GM21528 (cell line): ENCODE results near the gene USP24.

Experiments
- ATAC-seq: cut with Tn5 transposase; IDR thresholded peaks from one replicate; pipeline ENCODE4 v1.9.1; 2021; ENCODE audit warnings: mild to moderate bottlenecking, moderate library complexity; ENCODE audit not compliant: unreplicated experiment, low FRiP score

USP24 gene

GRCh38 chr1:55057270-55057955 lies 157.8 kb downstream of the USP24 start:
- no peak for ATAC-seq

GRCh38 chr1:55056632-55056992 lies 158.6 kb downstream of the USP24 start:
- ATAC-seq, result no peak

DNA sequence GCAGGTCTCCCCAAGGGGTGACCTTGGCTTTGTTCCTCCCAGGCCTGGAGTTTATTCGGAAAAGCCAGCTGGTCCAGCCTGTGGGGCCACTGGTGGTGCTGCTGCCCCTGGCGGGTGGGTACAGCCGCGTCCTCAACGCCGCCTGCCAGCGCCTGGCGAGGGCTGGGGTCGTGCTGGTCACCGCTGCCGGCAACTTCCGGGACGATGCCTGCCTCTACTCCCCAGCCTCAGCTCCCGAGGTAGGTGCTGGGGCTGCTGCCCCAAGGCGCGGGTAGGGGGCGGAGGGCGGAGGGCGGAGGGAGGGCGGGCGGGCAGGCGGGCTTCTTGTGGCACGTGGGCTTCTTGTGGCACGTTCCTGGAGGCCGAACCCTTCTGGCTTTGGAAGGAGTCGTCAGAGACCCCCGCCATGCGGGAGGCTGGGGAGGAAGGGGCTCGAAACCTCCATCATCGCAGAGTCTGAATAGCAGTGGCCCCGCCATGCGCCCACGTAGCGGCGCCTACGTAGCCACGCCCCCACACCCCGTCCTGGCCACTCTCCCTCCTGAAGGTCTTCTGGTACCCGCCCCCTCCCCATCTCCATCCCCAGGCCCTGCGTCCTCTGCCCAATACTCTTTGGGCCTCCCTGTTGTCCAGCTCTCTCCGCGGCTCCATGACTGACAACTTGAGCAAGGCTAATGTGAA lies 159.1 kb downstream of the USP24 start:
- ATAC-seq, result no peak

DNA sequence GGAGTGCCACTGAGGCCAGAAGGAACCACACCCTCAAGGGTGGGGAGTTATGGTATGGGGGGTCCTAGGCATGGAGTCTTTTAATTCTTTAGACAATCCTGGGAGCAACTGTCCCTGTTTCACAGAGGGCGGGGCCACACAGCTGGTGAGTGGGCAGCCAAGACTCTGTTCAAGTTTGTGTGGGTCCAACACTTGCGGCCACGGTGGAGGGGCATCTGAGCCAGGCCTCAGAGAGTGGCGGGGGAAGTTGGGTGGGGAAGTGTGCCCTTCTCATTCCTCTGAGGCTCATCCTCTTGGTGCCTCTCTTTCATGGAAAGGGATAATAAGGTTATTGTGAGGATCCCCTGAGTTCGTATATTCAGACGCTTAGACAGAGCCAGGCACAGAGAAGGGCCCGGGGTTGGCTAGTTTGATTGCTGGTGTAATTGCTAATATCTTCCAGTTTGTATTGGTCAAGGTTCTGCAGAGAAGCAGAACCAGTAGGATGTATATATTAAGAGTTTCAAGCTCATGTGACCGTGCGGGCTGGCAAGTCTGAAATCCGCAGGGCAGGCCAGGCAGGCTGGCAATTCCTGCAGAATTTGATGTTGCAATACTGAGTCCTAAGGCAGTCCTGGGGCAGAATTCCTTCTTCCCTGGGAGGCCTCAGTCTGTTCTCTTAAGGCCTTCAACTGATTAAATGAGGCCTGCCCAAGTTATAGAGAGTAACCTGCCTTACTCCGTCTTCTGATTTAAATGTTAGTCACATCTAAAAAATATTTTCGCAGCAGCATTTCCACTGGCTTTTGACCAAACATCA lies 159.9 kb downstream of the USP24 start:
- no peak for ATAC-seq

GRCh38 chr1:55054396-55054795 lies 160.8 kb downstream of the USP24 start:
- no peak for ATAC-seq

DNA sequence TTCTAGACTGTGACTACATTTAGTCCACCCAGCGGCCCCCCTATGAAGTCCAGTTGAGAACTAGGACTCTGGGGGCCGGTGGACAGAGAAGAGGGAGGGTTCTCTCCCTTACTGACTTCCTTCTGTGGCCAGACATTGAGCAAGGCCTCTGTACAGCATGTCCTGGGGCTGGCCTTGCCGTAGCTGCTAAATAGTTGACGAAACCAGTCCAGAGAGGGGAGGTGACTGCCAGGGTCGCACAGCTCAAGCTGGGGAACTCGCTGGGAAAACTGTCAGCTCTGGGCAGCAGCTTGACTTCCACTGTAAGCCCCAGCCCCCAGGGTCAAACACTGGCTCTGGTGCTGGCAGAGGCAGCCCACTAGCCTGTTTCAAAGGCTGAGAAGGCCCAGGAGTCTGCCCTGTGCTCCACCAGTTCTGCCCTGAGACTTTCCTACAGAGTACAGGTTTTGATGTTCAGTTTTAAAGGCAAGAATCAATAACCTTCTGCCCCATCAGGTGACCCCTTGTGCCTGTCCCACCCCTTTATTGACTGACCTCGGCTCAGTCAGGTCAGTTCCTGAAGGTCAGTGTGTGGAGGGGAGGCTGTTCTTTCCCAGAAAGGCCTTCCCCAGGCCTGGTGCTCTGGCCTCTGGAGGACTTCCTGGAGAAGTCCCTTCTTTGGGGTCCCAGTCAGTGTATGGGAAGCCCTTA lies 161.8 kb downstream of the USP24 start:
- no peak for ATAC-seq

DNA sequence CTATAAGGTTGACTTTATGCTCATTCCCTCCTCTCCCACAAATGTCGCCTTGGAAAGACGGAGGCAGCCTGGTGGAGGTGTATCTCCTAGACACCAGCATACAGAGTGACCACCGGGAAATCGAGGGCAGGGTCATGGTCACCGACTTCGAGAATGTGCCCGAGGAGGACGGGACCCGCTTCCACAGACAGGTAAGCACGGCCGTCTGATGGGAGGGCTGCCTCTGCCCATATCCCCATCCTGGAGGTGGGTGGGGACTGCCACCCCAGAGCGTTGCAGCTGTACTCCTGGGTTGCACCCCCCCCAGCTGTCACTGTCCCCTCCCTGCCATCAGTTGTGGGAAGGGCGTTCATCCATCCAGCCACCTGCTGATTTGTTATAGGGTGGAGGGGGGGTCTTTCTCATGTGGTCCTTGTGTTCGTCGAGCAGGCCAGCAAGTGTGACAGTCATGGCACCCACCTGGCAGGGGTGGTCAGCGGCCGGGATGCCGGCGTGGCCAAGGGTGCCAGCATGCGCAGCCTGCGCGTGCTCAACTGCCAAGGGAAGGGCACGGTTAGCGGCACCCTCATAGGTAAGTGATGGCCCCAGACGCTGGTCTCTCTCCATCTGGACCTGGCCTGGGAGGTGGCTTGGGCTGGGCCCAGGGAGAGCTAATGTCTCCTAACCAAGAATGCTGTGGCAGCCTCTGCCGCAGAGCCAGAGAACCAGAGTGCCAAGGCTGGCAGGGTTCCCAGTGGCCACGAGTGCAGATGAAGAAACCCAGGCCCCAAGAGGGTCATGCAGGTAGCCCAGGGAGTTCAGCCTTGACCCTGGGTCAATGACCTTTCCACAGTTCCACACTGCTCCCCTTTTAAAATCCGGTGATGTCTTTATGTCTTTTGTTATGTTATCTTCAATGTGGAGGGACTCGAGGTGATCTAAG lies 162.7 kb downstream of the USP24 start:
- ATAC-seq, result no peak

GRCh38 chr1:55051621-55052020 lies 163.5 kb downstream of the USP24 start:
- ATAC-seq, result no peak

- ATAC-seq, result no peak
These were observed 164.0 kb downstream of the USP24 start for GRCh38 chr1:55051169-55051568.

- ATAC-seq, result no peak
These were observed 164.9 kb downstream of the USP24 start for GRCh38 chr1:55050283-55050682.

- ATAC-seq, result no peak
These were observed 165.3 kb downstream of the USP24 start for GRCh38 chr1:55049914-55050278.

DNA sequence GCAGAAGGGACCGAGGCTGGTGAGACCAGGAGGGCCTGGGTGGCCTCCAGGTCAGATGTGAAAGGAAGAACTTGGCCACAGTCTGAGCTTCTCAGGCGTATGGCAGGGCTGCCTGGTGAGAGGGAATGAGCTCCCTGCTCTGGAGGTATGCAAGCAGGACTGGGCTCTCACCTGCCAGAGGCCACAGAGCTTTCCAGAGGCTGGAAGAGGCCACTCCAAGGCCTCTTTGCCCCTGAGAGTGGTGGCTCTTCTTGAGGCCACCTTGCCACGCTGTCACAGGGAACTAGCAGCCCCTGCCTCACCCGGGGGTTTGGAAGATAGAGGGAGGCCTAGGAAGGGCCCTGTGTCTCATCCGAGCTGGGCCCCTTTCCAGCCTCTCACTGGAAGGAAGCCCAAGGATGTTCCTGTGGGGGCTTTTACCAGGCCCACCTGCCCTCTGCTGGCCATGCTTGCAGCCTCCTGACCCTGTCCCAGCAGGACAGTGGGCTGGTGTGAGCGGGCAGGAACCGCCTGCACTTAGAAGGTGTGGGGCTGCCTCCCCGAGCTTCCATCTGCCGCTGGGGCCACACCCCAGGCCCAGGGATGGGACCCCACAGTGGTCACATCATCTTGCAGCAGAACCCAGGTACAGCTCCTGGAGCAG lies 165.8 kb downstream of the USP24 start:
- ATAC-seq, result no peak

DNA sequence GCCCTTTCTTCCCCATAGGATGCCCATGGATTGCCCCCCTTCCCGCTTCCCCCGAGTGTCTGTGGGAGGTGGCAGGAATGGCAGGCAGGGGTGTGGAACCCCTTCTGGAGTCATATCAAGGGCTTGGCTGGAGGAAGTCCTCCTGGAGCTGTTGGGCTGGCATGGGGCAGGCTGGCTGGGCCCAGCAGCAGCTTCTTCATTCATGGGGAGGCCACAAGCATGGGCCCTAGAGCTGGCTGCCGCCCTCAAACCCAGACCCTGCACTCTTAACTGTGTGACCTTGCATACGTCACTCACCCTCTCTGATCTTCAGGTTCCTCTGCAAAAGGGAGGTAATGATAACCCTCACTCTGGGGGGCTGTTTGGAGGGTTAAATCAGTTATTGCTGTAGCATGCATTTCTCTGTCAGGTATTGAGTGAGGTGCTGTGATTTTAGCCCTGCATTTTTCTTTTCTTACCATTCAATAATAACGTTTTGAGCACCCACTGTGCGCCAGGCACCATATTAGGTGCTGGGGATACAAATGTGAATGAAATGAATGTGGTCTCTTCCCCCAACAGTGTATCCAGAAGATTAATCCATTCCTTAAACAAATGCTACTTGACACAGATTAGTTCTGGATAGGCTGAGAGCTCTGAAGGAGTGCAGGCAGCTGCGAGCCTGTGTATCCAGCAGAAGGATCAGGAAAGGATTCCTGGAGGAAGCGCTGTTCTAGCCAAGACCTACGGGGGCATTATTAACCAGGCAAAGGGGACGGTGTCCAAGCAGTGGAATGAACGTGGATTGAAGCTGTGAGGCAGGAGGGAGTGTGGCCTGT lies 166.5 kb downstream of the USP24 start:
- no peak for ATAC-seq

GRCh38 chr1:55047611-55048010 lies 167.6 kb downstream of the USP24 start:
- ATAC-seq, result no peak

- no peak for ATAC-seq
These were observed 168.3 kb downstream of the USP24 start for GRCh38 chr1:55046871-55047270.

- no peak for ATAC-seq
These were observed 169.7 kb downstream of the USP24 start for GRCh38 chr1:55045430-55045829.

- ATAC-seq, result no peak
These were observed 170.4 kb downstream of the USP24 start for GRCh38 chr1:55044617-55045397.

GRCh38 chr1:55043726-55044125 lies 171.4 kb downstream of the USP24 start:
- ATAC-seq, result no peak
